Epithelial cell of esophagus (primary cell): Measurements from ENCODE around the gene HPCAL1.

Source experiments
- DNase-seq: peaks from one replicate; pipeline ENCODE4 v3.0.0; 2010; ENCODE audit warnings: low read depth
- H3K4me3 ChIP-seq: 2 replicates; pipeline ENCODE4 v1.5.1; 2011; ENCODE audit warnings: mild to moderate bottlenecking, low read length, control low read depth
- CTCF ChIP-seq: IDR thresholded peaks from 2 replicates; pipeline ENCODE4 v1.5.1; 2011; ENCODE audit warnings: low read depth, mild to moderate bottlenecking, low read length, control low read depth, inconsistent platforms; ENCODE audit not compliant: insufficient read depth; ENCODE audit errors: missing control alignments

HPCAL1 gene

GRCh38 chr2:10352972-10353371 is 50.3 kb downstream of the HPCAL1 start:
- TF ChIP-seq CTCF, result no peak
- H3K4me3 ChIP-seq, result no peak overlapping the region

GRCh38 chr2:10353931-10354330 is 51.2 kb downstream of the HPCAL1 start:
- no peak overlapping the region for H3K4me3 ChIP-seq
- TF ChIP-seq CTCF, result no peak

More at GRCh38 chr2:10352972-10353371, 50.3 kb downstream of the HPCAL1 start:
- DNase-seq, result no peak

GRCh38 chr2:10354399-10354798 is 51.7 kb downstream of the HPCAL1 start:
- no peak for TF ChIP-seq CTCF
- no peak overlapping the region for H3K4me3 ChIP-seq
- DNase-seq, result no peak

More at GRCh38 chr2:10353931-10354330, 51.2 kb downstream of the HPCAL1 start:
- no peak for DNase-seq

- TF ChIP-seq CTCF, result no peak
- H3K4me3 ChIP-seq, result no peak overlapping the region
- DNase-seq, result no peak
These were observed 53.1 kb downstream of the HPCAL1 start for GRCh38 chr2:10355471-10356438.

- DNase-seq, result no peak
- no peak overlapping the region for H3K4me3 ChIP-seq
- no peak for TF ChIP-seq CTCF
These were observed 53.7 kb downstream of the HPCAL1 start for GRCh38 chr2:10356439-10356811.

- H3K4me3 ChIP-seq, result no peak overlapping the region
- DNase-seq, result no peak
- no peak for TF ChIP-seq CTCF
These were observed 54.8 kb downstream of the HPCAL1 start for GRCh38 chr2:10357193-10358169.
